HepG2 (cell line): ENCODE results near the gene PSPH. TPM values are rescaled to one million over a fixed set of nuclear protein-coding genes. Genes with fewer than 3 reads are reported as not detected.

Source experiments
- BCL6 ChIP-seq: IDR thresholded peaks from 2 replicates; pipeline ENCODE4 v1.6.1; 2016; ENCODE audit warnings: missing genetic modification reagents, missing compliant biosample characterization
- CENPT ChIP-seq: sonication (generic); formaldehyde crosslinking; IDR thresholded peaks from 2 replicates; pipeline ENCODE4 v1.8.0; 2022; ENCODE audit warnings: low read depth, mild to moderate bottlenecking, moderate library complexity, missing genetic modification reagents
- ERF ChIP-seq: IDR thresholded peaks from 2 replicates; pipeline ENCODE4 v1.6.1; 2018; ENCODE audit warnings: missing biosample characterization, missing genetic modification reagents
- ETS1 ChIP-seq: sonication (generic); formaldehyde crosslinking; IDR thresholded peaks from 2 replicates; pipeline ENCODE4 v1.4.0; 2020; ENCODE audit warnings: missing genetic modification reagents
- GMEB1 ChIP-seq: sonication (generic); formaldehyde crosslinking; IDR thresholded peaks from 2 replicates; pipeline ENCODE4 v1.5.1; 2020; ENCODE audit warnings: missing genetic modification reagents, mild to moderate bottlenecking, borderline replicate concordance
- HMGXB4 ChIP-seq, 2 experiments: sonication (generic) in 1 of 2; formaldehyde crosslinking in 1 of 2; IDR thresholded peaks; 2 replicates each; pipeline versions ENCODE4 v1.4.0 to v1.6.1; 2018 to 2020; ENCODE audit warnings: missing genetic modification reagents in 2 of 2, borderline replicate concordance in 1 of 2, low read depth in 1 of 2, mild to moderate bottlenecking in 1 of 2, missing biosample characterization in 1 of 2
- HNRNPK ChIP-seq: fragments of 200-400 bp; formaldehyde crosslinking; IDR thresholded peaks from 2 replicates; pipeline ENCODE4 v1.6.1; 2018; ENCODE audit warnings: low read length, low read depth, moderate library complexity, mild to moderate bottlenecking; ENCODE audit not compliant: poor library complexity, severe bottlenecking
- HOMEZ ChIP-seq: IDR thresholded peaks from 2 replicates; pipeline ENCODE4 v1.6.1; 2016; ENCODE audit warnings: low read depth
- KLF16 ChIP-seq, 2 experiments: sonication (generic) in 1 of 2; formaldehyde crosslinking in 1 of 2; IDR thresholded peaks; 2 replicates each; pipeline versions ENCODE4 v1.6.1 to v1.8.0; 2016 to 2023; ENCODE audit warnings: missing genetic modification reagents in 2 of 2, missing compliant biosample characterization in 1 of 2
- NKX3-1 ChIP-seq: sonication (generic); formaldehyde crosslinking; IDR thresholded peaks from 2 replicates; pipeline ENCODE4 v1.5.0; 2020; ENCODE audit warnings: missing genetic modification reagents
- NR2C2 ChIP-seq: sonication (generic); formaldehyde crosslinking; IDR thresholded peaks from 2 replicates; pipeline ENCODE4 v1.4.0; 2020; ENCODE audit warnings: missing genetic modification reagents, mild to moderate bottlenecking, moderate library complexity, borderline replicate concordance
- POLR2A ChIP-seq, 2 experiments: IDR thresholded peaks; 2 replicates each; pipeline ENCODE4 v1.6.1; 2011; ENCODE audit warnings: low read depth in 2 of 2, low read length in 2 of 2, mild to moderate bottlenecking in 1 of 2, moderate library complexity in 1 of 2; ENCODE audit not compliant: insufficient read depth in 1 of 2
- RBFOX2 ChIP-seq: fragments of 200-400 bp; formaldehyde crosslinking; IDR thresholded peaks from 2 replicates; pipeline ENCODE4 v1.6.1; 2017; ENCODE audit warnings: low read depth, mild to moderate bottlenecking, low read length
- SAFB2 ChIP-seq: sonication (generic); formaldehyde crosslinking; IDR thresholded peaks from 2 replicates; pipeline ENCODE4 v1.5.1; 2020; ENCODE audit warnings: missing genetic modification reagents, low read depth, mild to moderate bottlenecking, borderline replicate concordance
- SATB2 ChIP-seq: sonication (generic); formaldehyde crosslinking; IDR thresholded peaks from 2 replicates; pipeline ENCODE4 v1.5.0; 2020; ENCODE audit warnings: missing genetic modification reagents
- SMYD3 ChIP-seq: sonication (generic); formaldehyde crosslinking; IDR thresholded peaks from 2 replicates; pipeline ENCODE4 v1.8.1; 2023; ENCODE audit warnings: mild to moderate bottlenecking, missing genetic modification reagents
- TFAP4 ChIP-seq: sonication (generic); IDR thresholded peaks from 2 replicates; pipeline ENCODE4 v1.6.1; 2016; ENCODE audit warnings: low read depth, borderline replicate concordance
- YEATS2 ChIP-seq: sonication (generic); formaldehyde crosslinking; IDR thresholded peaks from 2 replicates; pipeline ENCODE4 v1.4.0; 2020; ENCODE audit warnings: missing genetic modification reagents, borderline replicate concordance
- ZNF12 ChIP-seq: sonication (generic); formaldehyde crosslinking; IDR thresholded peaks from 2 replicates; pipeline ENCODE4 v1.5.0; 2020; ENCODE audit warnings: missing genetic modification reagents
- ZNF160 ChIP-seq: sonication (generic); formaldehyde crosslinking; IDR thresholded peaks from 2 replicates; pipeline ENCODE4 v1.8.0; 2022; ENCODE audit warnings: mild to moderate bottlenecking, inconsistent platforms, missing genetic modification reagents
- ZNF567 ChIP-seq: sonication (generic); formaldehyde crosslinking; IDR thresholded peaks from 2 replicates; pipeline ENCODE4 v1.8.1; 2023; ENCODE audit warnings: mild to moderate bottlenecking, missing genetic modification reagents, borderline replicate concordance
- polyA plus RNA-seq, 8 experiments: library from polyadenylated mRNA; depleted of rRNA in 3 of 8; stranded (reverse) in 7 of 8; unstranded in 1 of 8; fragments of >200 nt; fragmentation: Illumina TruSeq in 4 of 8; extraction: Trizol in 4 of 8; gene quantifications; 2 replicates each; pipeline versions ENCODE4 v1.2.1 to v1.2.3, GENCODE V29; 2011 to 2016; ENCODE audit warnings: low read depth in 4 of 8, missing spikeins in 1 of 8, mixed read lengths in 1 of 8; ENCODE audit not compliant: insufficient read depth in 1 of 8
- total RNA-seq, 5 experiments: library from RNA; depleted of rRNA; stranded (reverse); fragments of >200 nt; fragmentation: Illumina TruSeq; extraction: Trizol; gene quantifications; 2 replicates each; pipeline ENCODE4 v1.2.3, GENCODE V29; 2016; ENCODE audit warnings: low read depth in 1 of 5

PSPH gene
- total and polyA plus RNA-seq, 2 of the 13 experiments (the other 11 are each of a cell fraction or from before 2014, with no cell fraction given), result 85.5 to 124 TPM

- TF ChIP-seq SMYD3 (CRISPR knock-in tag), result 0 out of 2 replicates have a peak, but pooled peaks have one; percentile 20
- TF ChIP-seq NR2C2 (CRISPR knock-in tag), result peak; percentile 23; the same call in 1 of the 2 replicates
- peak; percentile 80 for TF ChIP-seq POLR2A (IDR thresholded peaks at IDR 0.05; ENCODE audit: insufficient read depth in 1 of 2, low read depth in 2 of 2, low read length in 2 of 2)
- no peak for TF ChIP-seq TFAP4
- TF ChIP-seq ERF (CRISPR knock-in tag), result peak; percentile 62; the same call in 1 of the 2 replicates
- TF ChIP-seq HMGXB4 (CRISPR knock-in tag; IDR thresholded peaks at IDR 0.05; ENCODE audit: borderline replicate concordance in 1 of 2, low read depth in 1 of 2), result peak; percentile 63 to 69; a peak in 2 of 4 replicates
- TF ChIP-seq ZNF12, result no peak
- TF ChIP-seq ZNF160 (CRISPR knock-in tag), result peak; percentile 75
- TF ChIP-seq ZNF567 (CRISPR knock-in tag), result no peak
- TF ChIP-seq YEATS2 (CRISPR knock-in tag), result peak; percentile 51; the same call in 1 of the 2 replicates
- TF ChIP-seq CENPT, result peak; percentile 45; the same call in 1 of the 2 replicates
- TF ChIP-seq RBFOX2, result peak; percentile 93
- 0 out of 2 replicates have a peak, but pooled peaks have one; percentile 44 for TF ChIP-seq NKX3-1 (CRISPR knock-in tag)
- TF ChIP-seq GMEB1 (CRISPR knock-in tag), result peak; percentile 30; the same call in 1 of the 2 replicates
- TF ChIP-seq SAFB2 (CRISPR knock-in tag), result peak; percentile 47; the same call in 1 of the 2 replicates
- TF ChIP-seq SATB2 (CRISPR knock-in tag), result 0 out of 2 replicates have a peak, but pooled peaks have one; percentile 20
- peak in 1 of 2 experiments; percentile 22; a peak in 2 of 4 replicates for TF ChIP-seq KLF16 (CRISPR knock-in tag; IDR thresholded peaks at IDR 0.05)
- 0 out of 2 replicates have a peak, but pooled peaks have one; percentile 36 for TF ChIP-seq HOMEZ (CRISPR knock-in tag)
- peak; percentile 18 for TF ChIP-seq HNRNPK
- TF ChIP-seq BCL6 (CRISPR knock-in tag), result no peak
- 0 out of 2 replicates have a peak, but pooled peaks have one; percentile 40 for TF ChIP-seq ETS1 (CRISPR knock-in tag)
These were observed 86.8 kb downstream of the PSPH start, which contains the start of gene NIPSNAP2 (continued) for GRCh38 chr7:55964261-55965099.
